GM12878 (cell line): Measurements from ENCODE around the gene MYL7.

ENCODE experiments used
- CHD4 ChIP-seq: fragments of 200-600 bp; sonication (generic); IDR thresholded peaks from 2 replicates; pipeline ENCODE4 v1.6.1; 2016; ENCODE audit warnings: mild to moderate bottlenecking
- ESRRA ChIP-seq: IDR thresholded peaks from 2 replicates; pipeline ENCODE4 v1.6.1; 2012; ENCODE audit warnings: mild to moderate bottlenecking, low read length, improper control_type of control experiment
- HSF1 ChIP-seq: fragments of 150-350 bp; IDR thresholded peaks from 2 replicates; pipeline ENCODE4 v1.6.1; 2014; ENCODE audit warnings: mild to moderate bottlenecking, low read depth, low read length
- SIN3A ChIP-seq: IDR thresholded peaks from 2 replicates; pipeline ENCODE4 v1.6.1; 2012; ENCODE audit warnings: low read depth, low read length, improper control_type of control experiment
- TAF1 ChIP-seq: IDR thresholded peaks from 2 replicates; pipeline ENCODE4 v1.6.1; 2011; ENCODE audit warnings: mild to moderate bottlenecking, low read depth, low read length, borderline replicate concordance
- USF1 ChIP-seq: IDR thresholded peaks from 2 replicates; pipeline ENCODE4 v1.6.1; 2011; ENCODE audit warnings: borderline replicate concordance, low read depth, mild to moderate bottlenecking, moderate library complexity, mixed read lengths, low read length; ENCODE audit not compliant: insufficient read depth; ENCODE audit errors: extremely low read length
- ZNF384 ChIP-seq: IDR thresholded peaks from 2 replicates; pipeline ENCODE4 v1.6.1; 2012; ENCODE audit warnings: low read depth, mild to moderate bottlenecking, low read length, improper control_type of control experiment, borderline replicate concordance

GRCh38 chr7:44138698-44139097 lies 2.4 kb downstream of the MYL7 start:
- no peak for TF ChIP-seq ESRRA
- no peak for TF ChIP-seq TAF1
- no peak for TF ChIP-seq CHD4
- TF ChIP-seq ZNF384 = no peak
- TF ChIP-seq HSF1 = no peak
- no peak for TF ChIP-seq USF1
- no peak for TF ChIP-seq SIN3A
